Stimulated activated CD8-positive, alpha-beta memory T cell treated with anti-CD3 and anti-CD28 coated beads, Interleukin-15, amount 100 ng/mL, for 4 hours (primary cell): ENCODE results near the gene SORCS2.

ENCODE experiments used
- DNase-seq, 2 donors: peaks; one replicate each; pipeline ENCODE4 v3.0.0-alpha.2; 2020; ENCODE audit warnings: low read depth in 2 of 2

Gene SORCS2

DNA sequence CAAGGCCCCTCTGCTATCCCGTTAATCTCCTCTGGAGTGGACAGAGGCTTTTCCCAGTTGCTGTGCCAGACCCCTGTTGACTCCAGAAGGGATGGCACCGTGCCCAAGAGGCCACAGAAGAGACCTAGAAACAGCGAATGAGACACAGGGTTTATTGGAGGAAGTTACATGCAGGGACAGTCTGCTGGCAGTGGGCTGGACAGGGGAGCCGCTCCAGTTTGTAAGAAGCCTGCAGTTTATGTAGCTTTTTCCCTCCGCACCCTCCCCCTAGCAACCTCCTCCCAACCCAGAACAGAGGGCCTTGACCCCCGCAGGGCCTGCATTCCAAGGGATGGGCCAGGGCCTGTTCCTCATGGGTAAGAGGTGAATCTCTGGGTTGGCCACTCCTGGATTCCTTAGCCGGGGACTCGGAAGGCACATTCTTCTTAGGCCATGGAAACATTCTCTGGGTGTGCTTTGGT, 459.2 kb downstream of the SORCS2 start:
- no peak for DNase-seq

DNA sequence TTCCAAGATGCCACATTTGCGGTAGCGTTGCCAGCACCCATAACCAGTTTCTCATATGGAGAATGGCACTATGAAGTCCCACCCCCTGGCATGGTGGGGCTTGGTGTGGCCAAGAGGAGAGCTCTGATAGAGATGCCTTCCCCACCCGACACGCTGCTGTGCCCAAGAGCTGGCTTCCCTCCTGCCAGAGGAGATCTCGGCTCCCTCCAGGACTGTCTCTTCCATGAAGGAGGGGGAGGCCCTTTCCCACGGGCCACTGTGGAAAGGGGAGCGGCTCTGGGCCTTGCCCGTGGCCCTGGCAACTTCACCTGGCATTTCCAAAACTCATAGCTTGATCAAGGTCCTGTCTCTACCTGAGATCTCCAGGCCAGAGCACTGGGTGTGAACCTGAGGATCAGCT, 459.7 kb downstream of the SORCS2 start:
- DNase-seq, result no peak

DNA sequence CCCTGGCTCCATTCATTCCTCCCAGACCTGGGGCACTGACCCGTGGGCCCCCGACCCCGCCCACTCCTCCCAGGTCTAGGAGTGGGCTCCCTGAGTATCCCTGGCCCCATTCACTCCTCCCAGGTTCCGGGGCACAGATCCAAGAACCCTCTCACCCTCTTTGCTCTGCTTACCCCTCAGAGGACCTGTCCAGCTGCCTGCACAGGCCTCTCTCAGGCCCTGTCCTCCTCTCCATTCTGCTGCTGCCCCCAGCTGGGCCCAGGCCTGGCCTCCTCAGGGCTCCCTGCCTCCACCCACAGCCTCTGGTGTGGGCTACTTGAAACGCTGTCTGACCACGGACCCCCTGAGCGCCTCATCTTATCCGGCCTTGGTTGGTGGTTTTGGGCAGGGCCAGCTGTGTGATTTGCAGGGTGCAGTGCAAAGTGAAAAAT, 460.1 kb downstream of the SORCS2 start:
- DNase-seq, result no peak

DNA sequence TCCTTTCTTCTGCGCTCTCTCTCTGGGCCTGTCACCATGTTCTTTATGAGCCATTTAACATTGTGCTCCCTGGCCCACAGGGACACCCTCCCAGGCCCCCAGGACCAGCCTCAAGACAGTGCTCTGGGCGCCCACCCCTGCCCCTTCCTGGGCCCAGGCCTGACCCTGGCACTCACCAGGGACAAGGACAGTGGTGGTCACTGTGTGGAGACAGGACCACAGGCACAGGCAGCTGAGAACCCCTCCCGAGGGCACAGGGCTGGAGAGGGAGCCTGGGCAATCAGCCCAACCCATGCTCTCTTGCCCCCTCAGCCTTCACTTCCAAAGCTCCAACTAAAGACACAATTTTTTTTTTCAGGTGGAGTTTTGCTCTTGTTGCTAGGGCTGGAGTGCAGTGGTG, 460.6 kb downstream of the SORCS2 start:
- DNase-seq, result no peak

DNA sequence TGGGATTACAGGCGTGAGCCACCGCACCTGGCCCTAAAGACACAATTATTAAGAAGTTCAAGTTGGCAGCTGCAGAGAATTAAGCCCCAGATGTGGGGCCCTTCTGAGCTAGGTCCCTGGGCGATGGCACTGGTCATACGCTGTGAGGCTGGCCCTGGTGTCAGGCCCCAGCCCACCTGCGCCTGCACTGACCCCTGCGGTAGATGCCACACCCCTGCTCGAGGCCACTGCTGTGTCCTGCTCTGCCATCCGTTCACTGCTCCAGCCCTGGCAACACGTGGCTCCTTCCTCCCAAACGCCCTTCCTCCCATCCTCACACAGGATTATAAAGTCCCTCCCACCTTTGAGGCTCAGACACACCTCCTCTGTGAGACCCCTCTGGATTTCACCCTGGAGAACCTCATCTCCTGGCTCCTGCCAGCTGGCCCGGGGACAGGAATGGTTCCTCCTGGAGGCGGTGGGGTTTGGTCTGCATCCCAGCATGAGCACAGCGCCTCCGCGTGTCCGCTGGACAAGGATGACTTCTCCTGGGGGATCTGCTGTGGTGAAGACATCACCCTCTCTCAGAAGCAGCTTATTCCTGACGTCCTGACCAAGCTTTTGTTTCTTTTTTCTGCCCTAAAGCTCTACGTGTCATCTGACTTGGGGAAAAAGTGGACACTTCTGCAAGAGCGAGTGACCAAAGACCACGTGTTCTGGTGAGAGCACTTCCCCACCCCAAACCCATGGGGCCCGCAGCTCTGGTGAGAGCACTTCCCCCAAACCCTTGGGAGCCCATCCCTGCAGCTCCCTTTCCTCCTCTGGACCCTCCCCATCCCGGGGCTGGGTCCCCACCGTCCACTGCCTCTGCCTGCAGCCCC, 461.4 kb downstream of the SORCS2 start:
- DNase-seq, result no peak

DNA sequence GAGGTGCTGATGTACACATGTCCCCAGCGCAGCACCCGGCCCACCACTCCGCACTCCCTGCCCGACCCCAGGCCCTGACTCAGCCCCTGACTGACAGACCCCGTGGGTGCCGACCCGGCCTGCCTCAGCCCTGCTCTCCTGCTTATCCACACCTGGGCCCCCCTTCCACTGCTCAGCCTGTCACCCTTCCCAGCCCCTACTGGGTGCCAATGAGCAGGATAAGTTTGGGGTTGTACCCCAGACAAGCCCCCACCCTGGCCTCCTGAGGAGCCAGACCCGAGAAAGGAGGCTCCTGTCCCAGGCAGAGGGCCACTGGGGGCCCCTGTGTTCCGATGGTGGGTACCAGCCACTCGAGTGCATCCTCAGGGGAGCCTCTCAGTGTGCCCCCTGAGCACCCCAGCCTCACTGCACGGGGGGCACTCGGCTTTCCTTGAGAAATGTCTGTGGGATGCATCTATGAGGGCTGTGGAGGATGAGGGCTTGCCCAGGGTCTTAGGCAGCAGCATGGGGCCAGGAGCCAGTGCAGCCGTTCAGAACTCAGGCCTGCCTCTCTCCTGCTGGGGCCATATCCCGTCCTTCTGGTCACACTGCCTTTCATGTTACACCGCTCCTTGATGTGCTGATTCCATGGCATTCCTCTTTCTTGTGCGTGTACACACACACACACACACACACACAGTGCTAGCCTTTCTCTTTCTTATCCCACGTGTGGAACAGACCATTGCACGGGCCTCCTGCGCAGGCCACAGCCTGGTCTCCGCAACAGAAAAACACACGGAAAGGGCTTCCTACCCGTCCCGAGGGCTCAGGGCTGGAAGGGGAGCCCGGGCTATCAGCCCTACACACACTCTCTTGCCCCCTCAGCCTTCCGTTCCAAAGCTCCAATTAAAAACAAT, 462.5 kb downstream of the SORCS2 start:
- DNase-seq, result no peak

DNA sequence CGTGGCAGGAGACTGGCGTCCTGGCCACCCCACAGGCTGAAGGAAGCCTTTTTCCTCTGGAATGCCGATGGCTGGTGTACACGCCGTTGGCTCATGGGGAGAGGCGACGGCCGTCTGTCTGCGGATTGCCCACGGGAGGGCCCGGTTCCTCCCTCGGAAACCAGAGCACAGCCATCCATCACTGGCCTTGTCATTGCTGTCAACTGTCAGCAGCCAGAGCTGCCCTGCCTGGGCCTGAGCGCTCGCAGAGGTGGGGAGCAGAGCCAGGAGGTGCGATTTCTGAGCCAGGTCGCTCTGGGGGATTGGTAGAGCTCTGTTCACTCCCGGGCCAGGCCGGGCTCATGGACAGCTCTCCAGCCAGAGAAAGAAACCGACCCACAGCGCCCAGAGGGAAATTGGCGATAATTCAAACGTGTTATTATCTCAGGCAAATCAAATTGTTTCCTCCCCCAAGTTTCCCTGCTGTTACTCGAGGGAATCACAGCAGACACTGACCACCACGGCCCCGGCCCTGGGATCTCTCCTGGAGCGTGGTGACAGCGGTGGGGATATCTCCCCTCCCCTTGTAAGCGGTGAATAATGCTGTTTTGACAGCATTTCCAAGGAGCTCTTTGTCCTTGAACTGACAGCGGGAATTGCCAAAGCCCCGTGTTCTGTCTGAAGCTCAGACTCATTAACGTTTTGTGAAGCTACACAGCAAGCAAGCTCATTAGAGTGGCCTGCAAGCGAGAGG, 463.3 kb downstream of the SORCS2 start:
- DNase-seq, result no peak

DNA sequence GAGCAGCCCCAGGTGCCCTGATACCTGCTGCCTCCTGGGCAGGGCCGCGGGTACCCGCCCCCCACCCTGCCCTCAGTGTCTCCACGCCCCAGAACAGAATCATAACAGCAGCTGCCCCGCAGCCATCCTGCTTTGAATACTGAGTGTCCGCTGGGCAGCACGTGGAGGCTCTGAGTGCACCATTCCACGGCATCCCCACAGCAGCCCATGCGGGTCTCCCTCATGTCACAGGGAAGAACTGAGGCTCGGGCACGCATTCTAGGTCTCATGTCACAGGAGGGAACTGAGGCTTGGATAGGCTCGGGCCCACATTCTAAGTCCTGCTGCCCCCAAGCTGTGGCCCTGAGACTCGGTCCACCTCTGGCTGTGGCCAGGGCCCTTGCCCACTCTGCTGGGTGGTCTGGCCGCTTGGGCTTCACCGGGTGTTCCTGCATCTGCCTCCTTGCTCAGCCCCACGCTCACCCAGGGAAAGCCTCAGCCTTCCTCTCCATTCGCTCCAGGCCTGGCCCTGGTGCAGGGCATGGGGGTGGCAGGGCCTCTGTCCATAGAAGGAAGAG, 464.0 kb downstream of the SORCS2 start:
- DNase-seq, result no peak

DNA sequence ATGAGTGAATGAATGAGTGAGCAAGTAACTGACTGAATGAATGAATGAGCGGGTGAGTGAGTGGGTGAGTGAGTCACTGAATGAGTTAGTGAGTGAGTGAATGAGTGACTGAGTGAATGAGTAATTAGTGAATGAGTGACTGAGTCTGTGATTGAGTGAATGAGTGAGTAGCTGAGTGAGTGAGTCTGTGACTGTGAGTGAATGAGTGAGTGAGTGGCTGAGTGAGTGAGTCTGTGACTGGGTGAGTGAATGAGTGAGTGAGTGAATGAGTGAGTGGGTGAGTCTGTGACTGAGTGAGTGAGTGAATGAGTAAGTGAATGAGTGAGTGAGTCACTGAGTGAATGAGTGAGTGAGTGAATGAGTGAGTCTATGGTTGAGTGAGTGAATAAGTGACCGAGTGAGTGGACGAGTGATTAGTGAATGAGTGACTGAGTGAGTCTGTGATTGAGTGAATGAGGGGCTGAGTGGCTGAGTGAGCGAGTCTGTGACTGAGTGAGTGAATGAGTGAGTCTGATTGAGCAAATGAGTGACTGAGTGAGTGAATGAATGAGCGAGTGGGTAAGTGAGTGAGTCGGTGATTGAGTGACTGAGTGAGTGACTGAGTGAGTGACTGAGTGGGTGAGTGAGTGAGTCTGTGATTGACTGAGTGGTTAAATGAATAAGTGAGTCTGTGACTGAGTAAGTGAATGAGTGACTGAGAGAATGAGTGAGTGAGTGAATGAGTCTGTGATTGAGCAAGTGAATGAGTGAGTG, 465.4 kb downstream of the SORCS2 start:
- DNase-seq, result no peak

DNA sequence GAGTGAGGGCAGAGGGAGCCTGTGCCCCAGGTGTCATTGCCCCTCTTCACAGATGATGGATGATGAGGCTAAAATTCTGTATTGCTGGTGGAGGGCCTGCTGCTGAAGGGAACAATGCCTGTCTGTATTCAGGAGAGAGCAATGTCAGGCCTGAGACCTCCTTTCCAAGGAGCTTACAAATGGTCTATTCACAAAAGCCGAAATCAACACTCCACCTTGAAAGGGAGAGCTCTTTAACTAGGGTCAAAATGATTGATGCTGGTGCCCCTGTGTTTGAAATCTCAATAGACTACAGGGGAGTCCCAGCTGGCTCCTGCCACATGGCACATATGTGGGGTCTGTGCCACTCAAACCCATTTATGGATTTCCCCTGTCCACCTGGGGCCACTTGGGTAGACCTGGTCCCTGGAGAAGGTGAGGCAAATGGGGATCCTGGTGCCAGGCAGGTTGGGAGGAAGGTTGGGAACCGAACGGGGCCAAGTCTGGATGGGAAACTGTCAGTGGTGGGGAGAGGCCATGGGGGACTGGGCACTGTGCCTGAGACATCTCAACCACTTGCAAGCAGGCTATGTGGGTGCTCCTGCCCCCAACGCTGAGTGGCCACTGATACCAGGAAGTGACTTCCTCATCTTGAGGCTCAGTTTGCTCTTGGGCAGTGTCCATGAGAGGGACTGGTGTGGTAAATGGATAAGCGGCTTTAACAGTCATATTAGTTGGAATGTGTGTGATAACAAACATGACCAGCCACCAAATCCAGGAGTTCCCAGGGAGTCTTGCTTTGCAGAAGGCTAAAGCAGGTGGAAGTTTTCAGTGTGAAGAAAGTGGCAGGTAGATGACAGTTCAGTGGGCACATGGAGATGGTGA, 466.2 kb downstream of the SORCS2 start:
- DNase-seq, result no peak

DNA sequence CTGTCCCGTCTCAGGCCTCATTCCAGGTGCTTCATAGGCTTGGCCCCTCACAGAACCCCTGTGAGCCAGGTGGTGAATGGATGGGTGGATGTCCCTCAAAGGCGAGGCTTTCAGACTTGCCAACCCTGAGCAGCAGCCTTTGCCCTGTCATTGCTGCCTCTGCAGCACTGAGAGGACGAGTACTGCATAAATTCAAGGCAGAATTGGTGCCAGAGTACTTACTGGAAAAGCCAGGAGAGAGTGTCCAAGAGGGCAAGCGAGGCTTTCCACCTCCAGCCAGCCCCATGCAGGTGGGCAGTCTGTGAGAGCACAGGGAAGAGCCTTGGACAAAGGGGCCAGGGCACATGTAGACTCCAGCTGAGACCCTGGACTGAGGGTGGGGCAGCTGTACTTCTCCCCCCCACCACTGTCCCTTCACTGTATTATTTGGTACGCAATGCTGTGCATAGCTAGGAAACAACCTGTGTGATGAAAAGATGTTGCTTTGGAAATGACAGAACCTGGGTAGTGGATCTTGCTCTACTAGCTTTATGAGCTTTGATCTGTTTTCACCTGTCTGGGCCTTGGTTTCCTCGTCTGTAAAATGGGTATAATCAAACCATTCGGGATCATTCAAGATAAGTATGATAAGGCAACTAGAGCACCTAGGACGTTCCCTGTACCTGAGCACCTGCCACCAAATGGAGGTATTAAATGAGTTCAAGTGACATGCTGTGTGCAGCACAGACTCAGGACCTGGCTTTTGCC, 467.3 kb downstream of the SORCS2 start:
- no peak for DNase-seq

DNA sequence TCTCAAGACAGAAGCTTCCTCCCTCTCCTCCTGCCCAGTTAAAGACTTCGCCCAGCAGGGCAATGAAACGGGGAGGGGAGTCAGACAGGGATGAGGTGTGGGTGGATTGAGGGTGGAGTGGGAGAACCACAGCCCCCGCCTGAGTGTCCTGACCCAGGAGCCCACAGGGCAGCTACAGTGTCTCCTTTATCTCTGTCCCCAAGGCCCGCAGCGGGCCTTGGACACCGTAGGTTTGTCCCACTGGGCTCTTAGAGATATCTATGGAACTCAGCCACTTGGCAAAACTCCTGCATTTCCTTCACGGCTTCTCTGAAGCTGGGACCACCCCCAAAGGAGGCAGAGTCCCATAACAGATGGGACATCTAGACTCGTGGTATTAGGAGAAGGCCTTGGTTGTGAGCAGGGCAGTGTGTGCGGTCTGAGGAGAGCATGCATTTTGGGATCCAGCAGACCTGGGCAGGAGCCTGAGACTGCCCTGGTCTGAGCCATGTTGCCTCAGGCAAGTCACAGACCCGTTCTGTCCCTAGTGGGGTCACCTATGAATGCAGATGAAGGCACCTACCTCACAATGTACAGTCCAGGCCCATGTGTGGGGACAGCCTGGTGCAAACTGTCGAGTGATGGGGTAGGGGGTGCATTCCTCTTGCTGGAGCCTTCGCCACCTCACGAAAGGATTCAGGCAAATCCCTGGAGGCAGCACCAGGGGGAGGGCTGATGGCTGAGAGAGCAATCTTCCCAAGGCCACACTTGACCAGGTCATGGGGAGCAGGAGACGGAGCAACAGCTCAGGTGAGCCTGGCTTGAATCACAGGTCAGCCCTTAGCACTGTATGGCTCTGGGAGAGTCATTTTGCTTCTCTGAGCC, 468.1 kb downstream of the SORCS2 start:
- DNase-seq, result no peak

DNA sequence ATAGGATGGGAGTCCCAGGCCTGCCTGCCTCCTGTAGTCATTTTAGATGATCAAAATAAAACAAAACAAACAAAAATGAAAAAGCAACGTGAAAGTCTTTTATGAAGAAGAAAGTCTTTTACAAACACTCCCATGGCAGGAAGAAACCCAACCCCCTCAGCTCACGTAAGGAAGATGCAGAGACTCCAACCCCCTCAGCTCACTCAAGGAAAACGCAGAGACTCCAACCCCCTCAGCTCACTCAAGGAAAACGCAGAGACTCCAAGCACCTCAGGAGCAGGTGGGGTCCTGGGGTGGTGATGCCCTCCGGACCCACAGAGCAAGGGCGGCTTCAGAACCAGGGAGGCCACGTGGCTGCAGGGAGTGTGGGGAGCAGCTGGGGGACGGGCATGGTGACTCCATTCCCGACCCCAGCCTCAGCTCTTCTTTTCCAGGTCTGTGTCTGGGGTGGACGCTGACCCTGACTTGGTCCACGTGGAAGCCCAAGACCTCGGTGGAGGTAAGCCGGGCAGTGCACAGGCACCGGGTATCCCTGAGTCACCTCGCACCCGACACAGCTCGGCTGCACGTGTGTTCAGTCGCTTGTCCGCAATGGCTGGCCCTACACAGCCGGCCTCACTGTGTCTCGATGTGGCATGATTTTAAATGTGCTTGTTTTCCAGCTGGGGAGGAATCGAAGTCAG, 468.9 kb downstream of the SORCS2 start:
- no peak for DNase-seq

DNA sequence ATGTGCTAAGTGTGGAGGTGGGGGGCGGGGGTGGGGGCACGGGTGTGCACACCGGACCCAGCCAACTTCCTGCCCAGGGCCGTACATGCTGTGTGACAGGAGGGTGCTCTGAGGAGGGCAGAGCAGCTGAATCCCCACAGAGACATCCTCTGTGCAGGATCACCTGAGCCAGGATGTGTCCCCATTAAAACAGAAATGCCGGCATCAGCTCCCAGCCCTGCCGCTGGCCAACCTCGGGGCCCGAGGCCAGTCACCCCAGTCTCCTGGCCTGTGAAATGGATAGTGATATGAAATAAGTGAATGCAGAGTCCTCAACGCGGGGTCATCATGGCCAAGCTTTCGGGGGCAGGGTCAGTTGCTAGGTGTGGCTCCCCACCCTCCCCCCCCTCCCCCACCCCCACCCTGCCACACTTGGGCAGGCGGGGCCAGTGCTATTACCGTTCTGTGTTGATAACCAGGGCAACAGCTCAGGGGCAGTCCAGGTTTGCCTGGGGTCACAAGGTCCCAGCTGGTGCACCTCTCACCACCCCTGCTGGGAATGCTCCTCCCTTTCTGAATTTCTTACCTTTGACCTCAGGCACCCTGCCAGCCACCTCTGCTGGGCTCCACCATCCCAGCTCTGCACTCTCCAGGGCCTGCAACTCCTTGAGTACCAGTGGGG, 469.6 kb downstream of the SORCS2 start:
- DNase-seq, result no peak

DNA sequence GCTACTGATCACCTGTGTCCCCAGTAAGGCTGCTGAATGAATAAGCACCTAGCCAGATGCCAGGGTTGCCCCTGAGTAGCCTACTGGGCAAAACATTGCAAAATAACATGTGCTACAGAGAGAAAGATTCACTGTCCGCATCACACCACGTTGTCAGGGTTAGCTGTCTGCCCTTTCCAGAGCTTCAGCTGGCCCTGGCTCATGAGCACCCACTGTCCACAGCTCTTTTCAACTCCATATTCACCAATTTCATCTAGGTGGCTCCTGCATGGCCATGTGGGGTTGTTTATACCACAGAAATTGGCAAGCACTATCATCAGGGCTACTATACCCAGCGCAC, 470.1 kb downstream of the SORCS2 start:
- no peak for DNase-seq

DNA sequence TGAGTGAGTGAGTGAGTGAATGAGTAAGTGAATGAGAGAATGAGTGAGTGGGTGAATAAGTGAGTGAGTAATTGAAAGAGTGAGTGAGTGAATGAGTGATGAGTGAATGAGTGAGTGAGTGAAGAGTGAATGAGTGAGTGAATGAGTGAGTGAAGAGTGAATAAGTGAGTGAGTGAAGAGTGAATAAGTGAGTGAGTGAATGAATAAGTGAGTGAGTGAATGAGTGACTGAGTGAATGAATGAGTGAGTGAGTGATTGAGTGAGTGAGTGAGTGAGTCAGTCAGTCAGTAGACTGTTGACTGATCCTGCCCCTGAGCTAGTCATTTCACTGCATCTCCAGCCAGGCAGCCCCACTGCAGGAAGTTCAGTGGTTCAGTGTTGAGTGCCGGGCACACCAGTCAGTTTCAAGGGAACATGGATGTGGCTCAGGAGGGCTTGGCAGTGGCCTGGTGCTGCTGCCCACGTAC, 470.8 kb downstream of the SORCS2 start:
- no peak for DNase-seq

DNA sequence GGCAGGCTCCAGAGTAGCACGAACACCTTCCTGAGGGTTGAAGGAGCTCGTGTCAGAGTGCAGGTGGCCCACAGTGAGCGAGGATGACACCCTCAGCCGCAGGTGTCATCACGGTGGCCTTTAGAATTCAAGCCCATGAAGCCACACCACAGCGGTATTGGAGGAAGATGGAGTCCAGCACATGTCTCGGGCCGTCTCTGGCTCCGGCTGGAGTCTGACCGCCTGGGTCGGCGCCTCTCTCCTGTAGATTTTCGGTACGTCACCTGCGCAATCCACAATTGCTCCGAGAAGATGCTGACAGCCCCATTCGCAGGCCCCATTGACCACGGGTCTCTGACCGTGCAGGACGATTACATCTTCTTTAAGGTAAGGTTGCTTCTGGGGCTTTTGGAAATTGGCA, 471.8 kb downstream of the SORCS2 start:
- DNase-seq, result no peak
